HG02840 (cell line): ENCODE measurements around the gene RAF1.
"Not testable (repeated sequence)": the region's sequence is repeated elsewhere in the genome, so short reads cannot be mapped to it uniquely, and the experiment has no call there.

Source experiments
- ATAC-seq: cut with Tn5 transposase; IDR thresholded peaks from one replicate; pipeline ENCODE4 v1.9.1; 2021; ENCODE audit warnings: mild to moderate bottlenecking, moderate library complexity, moderate number of reproducible peaks; ENCODE audit not compliant: unreplicated experiment, low FRiP score

RAF1 gene

DNA sequence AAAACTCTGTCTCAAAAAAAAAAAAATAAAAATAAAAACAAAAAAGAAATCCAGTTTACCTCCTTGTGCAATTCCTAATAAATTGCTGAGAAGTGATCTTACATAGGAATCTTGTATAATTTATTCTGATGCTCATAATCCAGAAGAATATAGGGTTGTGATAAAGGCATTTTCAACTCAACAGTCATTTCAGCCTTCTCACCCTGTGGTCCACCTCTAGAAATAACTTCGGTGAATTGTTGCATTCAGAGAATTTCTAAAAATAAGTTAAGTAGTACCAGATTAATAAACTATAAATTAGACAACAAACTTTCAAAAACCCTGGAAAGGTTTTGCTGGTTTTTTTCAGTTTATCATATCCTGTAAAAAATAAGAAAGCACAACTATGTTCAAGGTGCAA, 20.2 kb downstream of the RAF1 start:
- ATAC-seq = no peak

GRCh38 chr3:12643010-12643380, 20.9 kb downstream of the RAF1 start:
- no peak for ATAC-seq

GRCh38 chr3:12640853-12641252, 23.1 kb downstream of the RAF1 start:
- ATAC-seq = not testable (repeated sequence)

DNA sequence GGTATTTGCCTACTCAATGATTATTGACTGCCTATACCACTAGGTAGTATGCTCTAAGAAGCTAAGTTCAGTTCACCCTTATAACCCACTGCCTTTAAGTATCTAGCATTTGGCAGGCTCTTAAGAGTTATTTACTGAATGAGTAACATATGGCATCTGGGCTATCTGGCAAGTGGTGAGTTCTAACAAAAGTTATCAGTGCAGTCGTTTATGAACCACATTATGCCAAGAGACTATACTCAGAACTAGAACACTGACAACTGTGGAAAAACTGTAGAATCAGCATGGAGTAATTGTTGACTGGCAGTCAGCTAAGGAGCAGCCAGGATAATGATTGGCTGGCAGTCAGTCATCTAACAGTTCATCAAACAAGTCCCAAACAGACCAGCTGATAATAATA, 25.8 kb downstream of the RAF1 start:
- no peak for ATAC-seq

DNA sequence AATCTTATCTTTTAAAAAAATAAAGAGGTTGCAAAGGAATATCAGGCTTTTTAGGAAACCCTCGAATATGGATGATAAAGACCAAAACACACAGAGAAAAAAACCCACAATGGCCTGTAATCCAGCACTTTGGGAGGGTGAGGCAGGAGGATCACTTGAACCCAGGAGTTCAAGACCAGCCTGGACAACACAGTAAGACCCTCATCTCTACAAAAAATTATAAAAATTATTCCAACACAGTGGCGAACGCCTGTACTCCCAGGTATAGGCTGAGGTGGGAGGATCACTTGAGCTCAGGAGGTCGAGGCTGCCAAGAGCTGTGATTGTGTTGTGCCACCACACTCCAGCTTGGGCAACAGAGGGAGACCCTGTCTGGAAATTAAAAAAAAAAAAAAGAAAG, 30.8 kb downstream of the RAF1 start:
- no peak for ATAC-seq

GRCh38 chr3:12632523-12632922, 31.4 kb downstream of the RAF1 start:
- ATAC-seq = no peak

GRCh38 chr3:12630843-12631242, 33.1 kb downstream of the RAF1 start:
- not testable (repeated sequence) for ATAC-seq

DNA sequence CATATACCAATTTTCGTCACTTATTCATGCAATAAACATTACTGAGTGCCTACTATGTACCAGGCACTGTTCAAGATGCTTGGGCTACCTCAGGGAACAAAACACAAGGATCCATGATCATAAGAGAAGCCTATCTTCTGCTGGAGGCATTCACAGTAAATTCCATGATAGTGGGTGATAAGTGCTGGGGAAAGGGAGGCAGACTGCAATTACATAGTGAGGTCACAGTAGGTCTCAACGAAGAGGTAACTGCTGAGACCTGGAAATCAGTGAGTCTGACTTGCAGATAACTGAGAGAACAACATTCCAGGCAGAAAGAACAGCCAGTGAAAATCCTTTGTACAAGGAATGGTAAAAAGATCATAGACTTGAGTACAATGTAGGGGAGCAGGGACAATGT, 33.6 kb downstream of the RAF1 start:
- ATAC-seq = no peak

GRCh38 chr3:12629560-12629959, 34.4 kb downstream of the RAF1 start:
- ATAC-seq = no peak

DNA sequence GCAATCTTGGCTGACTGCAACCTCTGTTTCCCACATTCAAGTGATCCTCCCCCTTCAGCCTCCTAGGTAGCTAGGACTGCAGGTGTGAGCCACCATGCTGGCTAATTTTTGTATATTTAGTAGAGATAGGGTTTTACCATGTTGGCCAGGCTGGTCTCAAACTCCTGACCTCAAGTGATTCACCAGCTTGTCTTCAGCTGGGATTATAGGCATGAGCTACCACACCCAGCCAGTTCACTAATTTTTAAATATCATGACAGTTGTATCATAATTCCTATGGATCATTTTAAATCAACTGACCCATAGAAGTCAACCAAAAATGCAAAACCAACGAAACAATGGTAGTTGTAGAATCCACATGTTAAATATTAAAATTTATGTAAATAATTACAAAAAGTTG, 35.1 kb downstream of the RAF1 start:
- no peak for ATAC-seq

DNA sequence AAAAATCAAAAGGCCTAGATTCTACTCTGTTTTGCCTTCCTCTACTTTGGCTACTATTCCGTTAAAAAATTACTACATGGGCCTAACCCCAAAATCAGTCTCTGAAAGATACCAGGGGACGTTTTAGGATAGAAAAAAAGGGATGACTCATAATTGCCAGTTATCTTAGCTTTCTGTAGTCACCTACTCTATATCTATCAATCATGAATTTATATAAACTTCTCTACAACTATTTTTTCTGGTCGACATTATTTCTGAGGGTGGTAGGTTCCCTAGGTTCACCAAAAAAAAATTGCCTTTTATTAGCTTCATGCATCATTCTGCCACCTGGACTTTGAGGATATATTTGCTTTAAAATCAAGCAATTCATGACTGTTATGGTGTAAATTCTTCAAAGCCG, 36.5 kb downstream of the RAF1 start:
- ATAC-seq = no peak

GRCh38 chr3:12624964-12625363, 39.0 kb downstream of the RAF1 start:
- ATAC-seq = not testable (repeated sequence)

GRCh38 chr3:12624056-12624455, 39.9 kb downstream of the RAF1 start:
- no peak for ATAC-seq

DNA sequence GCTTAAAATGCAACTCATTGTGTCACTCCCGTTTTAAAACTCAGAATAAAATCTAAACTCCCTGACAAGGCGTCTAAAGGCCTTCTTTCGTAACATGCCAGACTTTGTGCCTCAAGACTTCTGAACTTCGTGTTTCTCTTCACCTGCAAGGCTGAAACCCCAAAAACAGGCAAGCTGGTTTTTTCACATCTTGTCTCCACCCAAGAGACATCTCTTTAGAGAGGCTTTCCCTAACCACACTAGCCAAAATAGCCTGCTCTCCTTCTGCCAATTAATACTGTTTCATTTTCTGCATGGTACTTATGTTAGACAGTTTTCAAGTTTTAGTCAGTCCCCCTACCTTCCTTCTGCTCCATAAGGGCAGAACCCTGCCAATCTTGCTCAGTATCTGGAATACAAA, 41.6 kb downstream of the RAF1 start:
- no peak for ATAC-seq

GRCh38 chr3:12620729-12621128, 43.2 kb downstream of the RAF1 start:
- no peak for ATAC-seq

DNA sequence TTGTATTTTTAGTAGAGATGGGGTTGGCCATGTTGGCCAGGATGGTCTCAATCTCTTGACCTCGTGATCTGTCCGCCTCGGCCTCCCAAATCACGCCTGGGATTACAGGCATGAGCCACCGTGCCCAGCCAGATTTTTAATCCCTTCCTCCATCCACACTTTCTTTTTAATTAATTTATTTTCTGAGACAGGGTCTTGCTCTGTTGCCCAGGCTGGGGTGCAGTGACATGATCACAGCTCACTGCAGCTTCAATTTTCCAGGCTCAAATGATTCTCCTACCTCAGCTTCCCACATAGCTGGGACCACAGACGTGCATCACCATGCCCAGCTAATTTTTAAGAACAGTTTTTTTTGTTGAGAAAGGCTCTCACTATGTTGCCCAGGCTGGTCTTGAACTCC, 43.6 kb downstream of the RAF1 start:
- no peak for ATAC-seq

DNA sequence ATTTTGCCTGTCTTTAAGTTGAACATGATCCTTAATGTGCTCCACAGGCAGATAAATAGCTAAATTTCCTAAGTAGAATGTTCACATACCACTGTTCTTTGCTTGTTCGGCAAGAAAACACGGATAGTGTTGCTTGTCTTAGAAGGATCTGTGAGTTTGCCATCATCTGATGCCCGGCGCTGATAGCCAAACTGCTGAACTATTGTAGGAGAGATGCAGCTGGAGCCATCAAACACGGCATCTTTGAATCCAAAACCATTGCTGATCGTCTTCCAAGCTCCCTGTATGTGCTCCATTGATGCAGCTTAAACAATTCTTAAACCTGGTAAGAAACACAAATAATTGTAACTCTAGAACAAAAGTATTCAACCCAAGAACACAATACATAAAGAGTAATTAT, 45.5 kb downstream of the RAF1 start:
- ATAC-seq = no peak

- ATAC-seq = no peak
These were observed 48.7 kb downstream of the RAF1 start for GRCh38 chr3:12615266-12615665.

DNA sequence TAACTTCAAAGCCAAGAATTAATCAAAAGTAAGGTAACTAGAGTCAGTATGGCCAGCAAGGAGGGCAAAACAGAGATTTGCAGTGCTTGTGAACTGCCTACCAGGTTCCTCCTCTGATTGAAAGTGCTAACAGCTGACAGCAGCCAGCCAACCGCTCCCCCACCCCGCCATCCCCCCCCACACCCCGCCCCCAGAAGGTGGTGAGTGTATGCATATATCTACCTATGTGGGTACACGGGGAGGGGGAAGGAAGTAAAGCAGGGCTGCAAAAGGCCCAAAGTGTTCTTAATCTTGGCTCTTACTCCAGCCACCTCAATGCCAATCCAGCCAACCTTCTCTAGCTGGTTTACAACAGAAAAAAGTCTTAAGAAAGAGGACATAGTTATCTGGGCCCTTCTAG, 50.7 kb downstream of the RAF1 start:
- ATAC-seq = no peak

GRCh38 chr3:12612514-12613226, 51.2 kb downstream of the RAF1 start:
- no peak for ATAC-seq

DNA sequence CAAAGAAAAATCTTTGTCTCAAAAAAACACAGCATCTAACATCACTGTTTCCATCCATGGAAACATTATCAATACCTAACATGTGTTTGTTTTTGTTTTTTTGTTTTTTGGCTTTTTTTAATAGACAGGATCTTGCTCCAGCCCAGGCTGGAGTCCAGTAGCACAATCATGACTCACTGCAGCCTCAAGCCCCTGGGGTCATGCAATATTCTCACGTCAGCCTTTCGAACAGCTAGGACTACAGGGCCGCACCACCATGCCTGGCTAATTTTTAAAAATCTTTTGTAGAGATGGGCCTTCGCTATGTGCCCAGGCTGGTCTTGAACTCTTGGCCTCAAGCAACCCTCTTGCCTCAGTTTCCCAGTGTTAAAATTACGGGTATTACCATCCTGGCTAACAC, 52.8 kb downstream of the RAF1 start:
- ATAC-seq = no peak

GRCh38 chr3:12608376-12608775, 55.5 kb downstream of the RAF1 start:
- no peak for ATAC-seq

DNA sequence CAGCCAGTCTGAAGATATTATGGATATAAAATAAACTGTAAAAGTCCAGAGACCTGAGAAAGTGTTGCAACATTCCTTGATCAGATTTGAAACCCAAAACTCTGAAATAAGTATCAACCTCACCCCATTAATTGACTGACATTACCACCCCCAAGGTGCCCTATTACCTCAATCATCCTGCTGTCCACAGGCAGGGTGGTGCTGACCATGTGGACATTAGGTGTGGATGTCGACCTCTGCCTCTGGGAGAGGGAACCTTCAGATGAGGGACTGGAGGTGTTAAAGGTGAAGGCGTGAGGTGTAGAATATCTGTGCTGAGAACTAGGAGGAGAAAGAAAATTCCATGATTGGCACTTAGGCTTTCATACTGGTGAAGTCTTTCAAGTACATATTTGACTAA, 59.9 kb downstream of the RAF1 start:
- ATAC-seq = no peak
